PC-9 (cell line): ENCODE data around the gene ASCC1.

Experiments used
- CTCF ChIP-seq: fragments of 200-600 bp; sonication (generic); conservative IDR thresholded peaks from 2 replicates; pipeline ENCODE4 v1.6.1; 2017; ENCODE audit warnings: mixed run types, antibody characterized with exemption, mild to moderate bottlenecking, moderate library complexity
- EZH2 ChIP-seq: fragments of 200-600 bp; sonication (generic); IDR thresholded peaks from 2 replicates; pipeline ENCODE4 v1.8.0; 2017; ENCODE audit warnings: antibody characterized with exemption, low read depth

DNA sequence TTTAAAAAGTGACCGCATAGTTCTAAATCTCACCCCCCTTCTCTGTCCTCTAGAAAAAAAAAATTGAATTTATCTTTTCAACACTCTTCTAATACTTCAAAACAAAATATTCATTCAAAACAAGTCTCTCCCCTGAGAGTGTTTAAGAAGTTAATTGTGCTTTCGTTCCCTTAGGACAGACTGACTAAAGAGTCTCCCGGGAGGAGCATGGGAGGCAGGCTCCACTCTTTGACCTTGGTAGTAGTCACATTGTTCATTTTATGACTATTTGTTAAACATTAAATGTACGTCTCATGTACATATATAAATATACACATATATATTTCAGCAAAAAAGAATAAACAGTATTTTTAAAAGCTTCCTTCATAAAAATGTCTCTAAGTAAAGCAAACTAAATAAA is 92.5 kb downstream of the ASCC1 start:
- TF ChIP-seq EZH2 = no peak
- TF ChIP-seq CTCF = no peak
